HT1080 (cell line): ENCODE measurements around the gene REEP2. TPM values are rescaled to one million over a fixed set of nuclear protein-coding genes. Genes with fewer than 3 reads are reported as not detected.
"Not testable (repeated sequence)": the region's sequence is repeated elsewhere in the genome, so short reads cannot be mapped to it uniquely, and the experiment has no call there.

Experiments
- DNase-seq: peaks from one replicate; pipeline ENCODE4 v3.0.0-alpha.2; 2015; ENCODE audit warnings: low read depth
- polyA plus RNA-seq, 2 experiments: library from polyadenylated mRNA; depleted of rRNA; stranded (reverse); fragments of >200 nt; gene quantifications; 2 replicates each; pipeline ENCODE4 v1.2.3, GENCODE V29; 2015
- total RNA-seq: library from RNA; depleted of rRNA; stranded (reverse); fragments of >200 nt; shearing (Covaris generic); gene quantifications from 2 replicates; pipeline ENCODE4 v1.2.3, GENCODE V29; 2014; rRNA removed

REEP2 gene, protein sequence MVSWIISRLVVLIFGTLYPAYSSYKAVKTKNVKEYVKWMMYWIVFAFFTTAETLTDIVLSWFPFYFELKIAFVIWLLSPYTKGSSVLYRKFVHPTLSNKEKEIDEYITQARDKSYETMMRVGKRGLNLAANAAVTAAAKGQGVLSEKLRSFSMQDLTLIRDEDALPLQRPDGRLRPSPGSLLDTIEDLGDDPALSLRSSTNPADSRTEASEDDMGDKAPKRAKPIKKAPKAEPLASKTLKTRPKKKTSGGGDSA
- total RNA-seq, result 1.6 and 2.6 TPM in 2 replicates
- polyA plus RNA-seq (2015; cell fraction: cytosol; rRNA removed), result 3.3 and 4.5 TPM in 2 replicates
- polyA plus RNA-seq (2015; cell fraction: nucleus; rRNA removed), result 3.5 and 5.4 TPM in 2 replicates

- DNase-seq, result no peak
These were observed at the start of gene REEP2 for GRCh38 chr5:138438724-138439476. Gene REEP2, plus strand, starts transcription at chr5:138439057. Its CDS starts 152 bp downstream, at chr5:138439209.

GRCh38 chr5:138389332-138389731, 49.5 kb upstream of the REEP2 start:
- no peak for DNase-seq

DNA sequence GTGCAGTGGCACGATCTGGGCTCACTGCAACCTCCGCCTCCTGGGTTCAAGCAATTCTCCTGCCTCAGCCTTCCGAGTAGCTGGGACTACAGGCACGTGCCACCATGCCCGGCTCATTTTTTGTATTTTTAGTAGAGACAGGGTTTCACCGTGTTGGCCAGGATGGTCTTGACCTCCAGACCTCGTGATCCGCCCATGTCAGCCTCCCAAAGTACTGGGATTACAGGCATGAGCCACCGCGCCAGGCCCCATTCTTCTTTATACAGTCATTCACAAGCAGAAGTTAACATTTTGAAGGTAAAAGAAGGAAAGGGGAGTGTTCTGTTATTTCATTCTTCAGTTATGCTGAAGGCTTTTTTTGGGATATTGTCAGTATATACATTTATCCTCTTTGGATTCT, 48.9 kb upstream of the REEP2 start:
- DNase-seq, result not testable (repeated sequence)

- no peak for DNase-seq
These were observed 46.9 kb upstream of the REEP2 start for GRCh38 chr5:138391859-138392386.

GRCh38 chr5:138402640-138403039, 36.2 kb upstream of the REEP2 start:
- no peak for DNase-seq

DNA sequence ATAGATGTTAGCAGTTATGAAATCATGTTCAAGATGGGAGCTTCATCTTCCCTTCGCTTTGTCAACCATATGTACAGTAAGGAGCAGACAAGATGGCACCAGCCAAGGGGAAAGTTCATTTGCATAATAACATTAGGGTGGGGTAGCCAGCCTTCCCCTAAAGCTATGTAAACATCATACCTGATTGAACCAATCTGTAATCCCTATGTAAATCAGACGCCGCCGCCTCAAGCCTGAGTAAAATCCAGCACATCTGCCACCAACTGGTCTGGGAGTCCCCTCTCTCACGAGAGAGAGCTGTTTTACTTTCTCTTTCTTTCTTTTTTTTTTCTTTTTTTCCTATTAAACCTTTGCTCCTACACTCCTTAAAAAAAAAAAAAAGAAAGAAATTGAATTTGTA, 30.8 kb upstream of the REEP2 start:
- no peak for DNase-seq

GRCh38 chr5:138410996-138411640, 27.7 kb upstream of the REEP2 start:
- peak; percentile 52 for DNase-seq

- no peak for DNase-seq
These were observed 20.4 kb upstream of the REEP2 start for GRCh38 chr5:138418444-138418843.

GRCh38 chr5:138425079-138425478, 13.8 kb upstream of the REEP2 start:
- no peak for DNase-seq

GRCh38 chr5:138435943-138436342, 2.9 kb upstream of the REEP2 start:
- DNase-seq, result no peak

- DNase-seq, result no peak
These were observed 694 bp upstream of the REEP2 start for GRCh38 chr5:138438003-138438723.

DNA sequence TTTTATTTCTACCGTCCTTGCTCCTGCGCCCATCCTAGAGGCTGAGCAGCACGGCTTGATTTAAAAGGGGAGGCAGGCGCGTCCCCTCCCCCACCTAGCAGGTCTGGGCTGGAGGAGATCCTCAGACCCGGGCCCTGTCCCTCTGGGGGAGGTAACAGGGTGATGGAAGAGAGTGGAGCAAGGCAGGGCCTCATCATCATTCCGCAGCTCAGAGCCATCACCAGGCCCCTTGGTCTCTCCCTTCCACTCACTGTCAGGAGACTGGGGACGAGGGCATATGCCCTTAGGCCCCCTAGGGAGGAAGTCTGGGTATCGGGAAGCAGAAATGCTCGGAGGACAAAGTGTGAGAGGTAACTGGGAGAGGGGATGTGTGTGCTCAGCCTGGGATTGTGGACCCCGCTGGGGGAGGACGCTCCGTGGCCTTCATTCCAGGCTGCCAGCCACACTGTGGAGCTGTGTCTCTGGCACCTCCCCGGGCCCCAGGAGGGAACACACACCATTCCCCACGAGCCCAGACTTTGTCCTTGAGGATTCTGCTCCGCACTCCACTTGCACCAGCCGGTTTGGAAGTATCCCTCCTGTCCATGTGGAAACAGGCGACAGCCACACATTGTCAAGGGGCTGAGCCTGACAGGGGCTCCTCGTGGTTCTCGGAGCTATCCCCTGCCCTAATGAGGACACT, 761 bp downstream of the REEP2 start:
- no peak for DNase-seq

DNA sequence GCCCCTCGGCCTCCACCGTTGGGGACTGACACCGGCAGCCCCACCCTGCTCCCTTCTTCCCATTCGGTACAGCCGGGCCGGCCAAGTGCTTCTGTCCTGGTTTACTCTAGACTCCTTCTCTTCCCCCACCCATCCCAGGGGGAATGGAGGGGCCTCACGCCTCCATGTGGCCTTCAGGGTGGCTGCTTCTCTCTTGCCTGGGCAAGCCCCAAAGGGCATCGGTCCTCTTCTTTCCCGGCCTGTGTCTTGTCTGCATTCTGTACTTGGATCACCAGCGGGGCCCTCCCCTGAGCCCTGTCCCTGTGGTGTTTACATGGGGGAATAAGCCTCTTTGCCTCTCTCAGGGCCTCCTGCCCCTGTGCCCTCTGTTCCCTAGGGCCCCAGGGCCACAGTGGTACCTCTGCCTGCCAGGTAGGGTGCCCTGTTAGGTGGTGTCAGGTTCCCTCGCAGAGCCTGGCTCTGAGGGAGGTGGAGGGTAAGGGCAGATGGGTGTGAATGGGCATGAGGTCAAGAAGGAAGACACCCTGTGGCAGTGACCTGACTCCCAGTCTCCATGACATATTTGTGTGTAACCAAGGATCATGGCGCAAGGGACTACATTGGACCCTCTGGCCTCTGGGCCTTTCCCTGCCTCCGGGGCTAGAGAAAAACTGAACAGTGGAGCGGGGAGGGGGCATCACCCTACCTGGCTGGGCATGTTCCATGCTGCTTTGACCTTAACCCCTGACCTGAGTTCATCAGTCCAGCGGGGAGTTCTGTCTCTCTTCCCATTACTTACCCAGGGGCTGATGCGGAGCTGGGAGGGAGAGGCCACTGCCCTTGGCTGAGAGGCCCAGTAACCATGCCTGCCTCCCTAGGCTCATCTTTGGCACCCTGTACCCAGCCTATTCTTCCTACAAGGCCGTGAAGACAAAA, 1.6 kb downstream of the REEP2 start:
- DNase-seq, result no peak

DNA sequence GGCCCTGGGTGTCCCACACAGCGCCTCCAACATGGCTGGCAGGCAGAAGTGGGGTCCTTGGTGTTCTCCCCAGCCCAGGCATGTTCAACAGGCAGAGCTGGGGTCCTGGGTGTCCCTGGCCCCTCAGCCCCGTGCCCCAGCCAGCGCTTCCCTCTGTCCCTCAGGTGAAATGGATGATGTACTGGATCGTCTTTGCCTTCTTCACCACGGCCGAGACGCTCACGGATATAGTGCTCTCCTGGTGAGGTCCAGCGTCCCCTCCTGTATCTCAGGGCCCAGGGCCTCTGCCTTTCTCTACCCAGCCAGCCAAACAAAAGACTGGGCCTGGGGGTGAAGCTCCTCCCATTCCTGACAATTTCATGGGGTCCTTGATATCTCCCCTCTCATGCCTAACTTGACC, 2.4 kb downstream of the REEP2 start:
- DNase-seq, result no peak

GRCh38 chr5:138444078-138444773, 5.4 kb downstream of the REEP2 start:
- no peak for DNase-seq

DNA sequence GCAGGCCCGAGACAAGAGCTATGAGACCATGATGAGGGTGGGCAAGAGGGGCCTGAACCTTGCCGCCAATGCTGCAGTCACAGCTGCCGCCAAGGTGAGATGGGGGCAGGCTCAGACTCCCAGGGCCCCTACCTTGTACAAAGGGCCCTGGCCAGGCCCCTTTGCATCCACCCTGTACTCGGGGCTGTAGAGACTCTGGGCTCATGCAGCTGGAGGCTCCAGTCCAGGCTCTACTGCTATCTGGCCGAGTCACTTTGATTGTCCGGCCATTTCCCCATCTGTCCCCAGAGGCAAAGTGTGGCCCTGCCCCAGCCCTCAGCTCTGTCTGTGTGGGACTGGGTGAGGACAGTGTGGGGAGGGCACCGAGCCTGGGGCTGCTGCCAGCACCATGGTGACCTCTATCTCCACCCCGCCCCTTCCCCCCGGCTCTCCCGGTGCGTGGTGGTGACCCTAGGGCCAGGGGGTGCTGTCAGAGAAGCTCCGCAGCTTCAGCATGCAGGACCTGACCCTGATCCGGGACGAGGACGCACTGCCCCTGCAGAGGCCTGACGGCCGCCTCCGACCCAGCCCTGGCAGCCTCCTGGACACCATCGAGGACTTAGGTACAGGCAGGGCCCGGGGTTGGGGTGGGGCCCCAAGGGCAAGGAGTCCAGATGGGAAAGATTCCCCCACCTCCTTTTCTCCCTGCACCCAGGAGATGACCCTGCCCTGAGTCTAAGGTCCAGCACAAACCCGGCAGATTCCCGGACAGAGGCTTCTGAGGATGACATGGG, 6.1 kb downstream of the REEP2 start:
- no peak for DNase-seq

- DNase-seq, result no peak
These were observed 6.9 kb downstream of the REEP2 start for GRCh38 chr5:138445547-138446271.
